CD14-positive monocyte (primary cell): Measurements from ENCODE around the gene GPC5. TPM values are rescaled to one million over a fixed set of nuclear protein-coding genes. Genes with fewer than 3 reads are reported as not detected.

Experiments used
- DNase-seq, 3 donors: peaks; one replicate each; pipeline ENCODE4 v3.0.0-alpha.2; 2011 to 2022
- H2AFZ ChIP-seq: 2 replicates; pipeline ENCODE4 v1.6.0; 2012; ENCODE audit warnings: mild to moderate bottlenecking, low read depth, low read length, inconsistent platforms; ENCODE audit not compliant: insufficient read depth, poor library complexity, severe bottlenecking
- H3K27ac ChIP-seq, 2 donors: 1 replicate in 1 of 2; 2 replicates in 1 of 2; pipeline ENCODE4 v1.5.1; 2012 to 2013; ENCODE audit warnings: low read length in 2 of 2, control low read depth in 1 of 2, inconsistent platforms in 1 of 2, low read depth in 1 of 2, mild to moderate bottlenecking in 1 of 2
- H3K27me3 ChIP-seq, 2 donors: one replicate each; pipeline versions ENCODE4 v1.6.0 to v1.6.1; 2011 to 2013; ENCODE audit warnings: low read length in 2 of 2; ENCODE audit not compliant: control insufficient read depth in 2 of 2, insufficient read depth in 2 of 2
- H3K36me3 ChIP-seq, 2 donors: replicated peaks in 1 of 2; 1 replicate in 1 of 2; 2 replicates in 1 of 2; pipeline versions ENCODE4 v1.5.1 to v1.6.1; 2012 to 2013; ENCODE audit warnings: low read length in 2 of 2, control low read depth in 1 of 2, inconsistent platforms in 1 of 2, mild to moderate bottlenecking in 1 of 2; ENCODE audit not compliant: insufficient read depth in 2 of 2, control insufficient read depth in 1 of 2
- H3K4me1 ChIP-seq, 2 donors: 1 replicate in 1 of 2; 2 replicates in 1 of 2; pipeline versions ENCODE4 v1.5.1 to v1.6.1; 2012 to 2013; ENCODE audit warnings: low read length in 2 of 2, control low read depth in 1 of 2, inconsistent platforms in 1 of 2, mild to moderate bottlenecking in 1 of 2, moderate library complexity in 1 of 2; ENCODE audit not compliant: insufficient read depth in 2 of 2, control insufficient read depth in 1 of 2
- H3K4me2 ChIP-seq: replicated peaks from 2 replicates; pipeline ENCODE3; 2012; ENCODE audit warnings: low read length, moderate library complexity, mild to moderate bottlenecking; ENCODE audit not compliant: poor library complexity, severe bottlenecking; ENCODE audit errors: extremely low read depth
- H3K4me3 ChIP-seq, 3 experiments: fragments of 200-600 bp in 1 of 3; sonication (generic) in 1 of 3; replicated peaks in 1 of 3; 1 replicate in 2 of 3; 2 replicates in 1 of 3; pipeline ENCODE4 v1.5.1; 2011 to 2013; ENCODE audit warnings: low read length in 3 of 3, mild to moderate bottlenecking in 3 of 3, control low read depth in 2 of 3, low read depth in 2 of 3, inconsistent platforms in 1 of 3, moderate library complexity in 1 of 3
- H3K79me2 ChIP-seq: 2 replicates; pipeline ENCODE4 v1.6.0; 2012; ENCODE audit warnings: mild to moderate bottlenecking, control low read depth, inconsistent platforms, low read length, moderate library complexity; ENCODE audit not compliant: insufficient read depth
- H3K9ac ChIP-seq: 2 replicates; pipeline ENCODE4 v1.6.0; 2017; ENCODE audit warnings: low read length, mild to moderate bottlenecking; ENCODE audit not compliant: insufficient read depth, poor library complexity, severe bottlenecking
- H3K9me3 ChIP-seq, 2 donors: replicated peaks in 1 of 2; 1 replicate in 1 of 2; 2 replicates in 1 of 2; pipeline versions ENCODE4 v1.5.1 to v1.6.1; 2012 to 2013; ENCODE audit warnings: low read length in 2 of 2, control low read depth in 1 of 2; ENCODE audit not compliant: control insufficient read depth in 1 of 2, insufficient read depth in 1 of 2
- H4K20me1 ChIP-seq: 2 replicates; pipeline ENCODE4 v1.6.0; 2012; ENCODE audit warnings: mild to moderate bottlenecking, low read length, control low read depth, moderate library complexity; ENCODE audit not compliant: insufficient read depth
- H3K27ac Mint-ChIP-seq, 7 donors: one replicate each; pipeline ENCODE4 v1.8.0; 2020; ENCODE audit warnings: mild to moderate bottlenecking in 7 of 7, mixed read lengths in 7 of 7, moderate library complexity in 6 of 7, inconsistent platforms in 2 of 7
- H3K27me3 Mint-ChIP-seq, 3 donors: one replicate each; pipeline ENCODE4 v1.8.0; 2021 to 2022; ENCODE audit warnings: low read depth in 3 of 3, mild to moderate bottlenecking in 3 of 3, mixed read lengths in 3 of 3, moderate library complexity in 3 of 3, inconsistent platforms in 1 of 3
- H3K36me3 Mint-ChIP-seq, 2 donors: one replicate each; pipeline ENCODE4 v1.8.0; 2020; ENCODE audit warnings: mixed read lengths in 2 of 2, inconsistent platforms in 1 of 2, mild to moderate bottlenecking in 1 of 2
- H3K4me1 Mint-ChIP-seq: one replicate; pipeline ENCODE4 v1.8.0; 2020; ENCODE audit warnings: mild to moderate bottlenecking, mixed read lengths
- H3K4me3 Mint-ChIP-seq, 2 donors: one replicate each; pipeline ENCODE4 v1.8.0; 2020; ENCODE audit warnings: mild to moderate bottlenecking in 2 of 2, mixed read lengths in 2 of 2, moderate library complexity in 1 of 2
- H3K9me3 Mint-ChIP-seq, 7 donors: one replicate each; pipeline ENCODE4 v1.8.0; 2020 to 2022; ENCODE audit warnings: mixed read lengths in 7 of 7, mild to moderate bottlenecking in 6 of 7, moderate library complexity in 6 of 7, inconsistent platforms in 2 of 7
- WGBS: methylation state at CpG from one replicate; pipeline ENCODE4 v1.1.5; 2013; ENCODE audit warnings: missing lambda C conversion rate; ENCODE audit not compliant: insufficient coverage; 5-methylcytosine and 5-hydroxymethylcytosine counted together
- intact Hi-C, 2 donors: fragments of 100-400 bp; cut with micrococcal nuclease; formaldehyde crosslinking; loops; one replicate each; pipeline versions ENCODE4 v1.15.0 to v1.15.1; 2023
- polyA plus RNA-seq, 3 donors: library from polyadenylated mRNA; depleted of rRNA in 1 of 3; unstranded in 2 of 3; stranded (reverse) in 1 of 3; fragments of 300-500 nt in 2 of 3; fragments of >200 nt in 1 of 3; fragmentation: Illumina TruSeq in 2 of 3; gene quantifications; 1 replicate in 2 of 3; 2 replicates in 1 of 3; pipeline ENCODE4 v1.2.3, GENCODE V29; 2012 to 2021
- TF ChIP-seq, protein P1 (sequence below): fragments of 200-600 bp; IDR thresholded peaks from one replicate; pipeline ENCODE4 v1.8.0; 2022; ENCODE audit warnings: antibody characterized with exemption, mild to moderate bottlenecking

Gene GPC5
- polyA plus RNA-seq, 3 donors: not detected

DNA sequence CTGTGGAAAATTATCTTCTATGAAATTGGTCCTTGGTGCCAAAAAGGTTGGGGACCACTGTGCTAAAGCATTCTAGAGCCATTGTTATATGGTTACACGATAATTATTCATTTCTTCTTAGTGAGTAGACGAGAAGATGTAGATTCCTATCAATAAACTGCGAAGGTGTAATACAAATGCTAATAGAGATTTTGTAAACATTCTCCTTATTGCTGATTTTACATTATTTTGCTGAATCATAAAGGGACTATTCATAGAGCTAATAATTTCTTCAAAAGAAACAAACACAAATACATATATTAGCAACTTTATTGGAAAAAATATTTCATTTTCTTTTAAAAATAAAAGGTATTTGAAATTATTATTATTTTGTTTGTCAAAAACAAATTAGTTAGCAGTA lies 1005.2 kb downstream of the GPC5 start:
- TF ChIP-seq, protein P1, sequence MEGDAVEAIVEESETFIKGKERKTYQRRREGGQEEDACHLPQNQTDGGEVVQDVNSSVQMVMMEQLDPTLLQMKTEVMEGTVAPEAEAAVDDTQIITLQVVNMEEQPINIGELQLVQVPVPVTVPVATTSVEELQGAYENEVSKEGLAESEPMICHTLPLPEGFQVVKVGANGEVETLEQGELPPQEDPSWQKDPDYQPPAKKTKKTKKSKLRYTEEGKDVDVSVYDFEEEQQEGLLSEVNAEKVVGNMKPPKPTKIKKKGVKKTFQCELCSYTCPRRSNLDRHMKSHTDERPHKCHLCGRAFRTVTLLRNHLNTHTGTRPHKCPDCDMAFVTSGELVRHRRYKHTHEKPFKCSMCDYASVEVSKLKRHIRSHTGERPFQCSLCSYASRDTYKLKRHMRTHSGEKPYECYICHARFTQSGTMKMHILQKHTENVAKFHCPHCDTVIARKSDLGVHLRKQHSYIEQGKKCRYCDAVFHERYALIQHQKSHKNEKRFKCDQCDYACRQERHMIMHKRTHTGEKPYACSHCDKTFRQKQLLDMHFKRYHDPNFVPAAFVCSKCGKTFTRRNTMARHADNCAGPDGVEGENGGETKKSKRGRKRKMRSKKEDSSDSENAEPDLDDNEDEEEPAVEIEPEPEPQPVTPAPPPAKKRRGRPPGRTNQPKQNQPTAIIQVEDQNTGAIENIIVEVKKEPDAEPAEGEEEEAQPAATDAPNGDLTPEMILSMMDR: no peak
- Histone ChIP-seq H3K27me3 (no peaks in the 10 kb centered on the region), H2AFZ (no peak overlapping the region), H3K79me2 (no peaks in the 10 kb centered on the region), H3K9ac (no peak overlapping the region), H3K4me2 (no peak overlapping the region), H3K4me1 (no peaks in the 10 kb centered on the region), H4K20me1 (no peaks in the 10 kb centered on the region), H3K36me3 (no peaks in the 10 kb centered on the region), H3K9me3 (peaks cover 3 to 8% of the 10 kb centered on the region in 2 donors), H3K4me3 (no peak overlapping the region), H3K27ac (no peak overlapping the region)
- H3K4me1 Mint-ChIP-seq: no peaks in the 10 kb centered on the region
- peaks cover 2 to 9% (median 3%) of the 10 kb centered on the region in 7 donors for H3K9me3 Mint-ChIP-seq
- H3K27me3 Mint-ChIP-seq: no peaks in the 10 kb centered on the region
- H3K4me3 Mint-ChIP-seq: no peak overlapping the region
- intact Hi-C loops: no loop called here
- H3K36me3 Mint-ChIP-seq: no peaks in the 10 kb centered on the region
- no CpG with 5 or more reads among the region's 3 CpGs for WGBS
- H3K27ac Mint-ChIP-seq: no peak overlapping the region
- no peak for DNase-seq

DNA sequence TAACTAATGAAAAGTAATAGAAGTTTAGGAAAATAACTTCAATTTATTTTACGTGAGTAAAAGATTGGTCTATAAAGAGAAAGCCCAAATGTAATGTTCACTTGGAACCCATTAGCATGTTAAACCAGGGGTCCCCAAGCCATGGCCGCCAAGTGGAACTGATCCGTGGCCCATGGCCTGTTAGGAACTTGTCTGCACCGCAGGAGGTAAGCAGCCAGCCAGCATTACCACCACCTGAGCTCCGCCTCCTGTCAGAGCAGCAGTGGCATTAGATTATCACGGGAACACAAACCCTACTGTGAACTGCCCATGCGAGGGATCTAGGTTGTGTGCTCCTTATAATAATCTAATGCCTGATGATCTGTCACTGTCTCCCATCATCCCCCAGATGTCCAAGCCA lies 1009.4 kb downstream of the GPC5 start:
- WGBS: 94% methylated on average over 6 of the region's 7 CpGs
- H3K36me3 Mint-ChIP-seq: no peaks in the 10 kb centered on the region
- no peaks in the 10 kb centered on the region for H3K79me2 ChIP-seq
- no peak for DNase-seq
- intact Hi-C loops: no loop called here
- no peaks in the 10 kb centered on the region for H4K20me1 ChIP-seq
- H2AFZ ChIP-seq: no peak overlapping the region
- H3K27ac ChIP-seq: no peak overlapping the region
- H3K27ac Mint-ChIP-seq: no peak overlapping the region
- H3K4me1 Mint-ChIP-seq: no peaks in the 10 kb centered on the region
- no peaks in the 10 kb centered on the region for H3K4me1 ChIP-seq
- H3K4me3 Mint-ChIP-seq: no peak overlapping the region
- H3K4me3 ChIP-seq: no peak overlapping the region
- TF ChIP-seq, protein P1: no peak
- H3K36me3 ChIP-seq: no peaks in the 10 kb centered on the region
- no peak overlapping the region for H3K9ac ChIP-seq
- H3K9me3 Mint-ChIP-seq: peaks cover 0 to 4% (median 3%) of the 10 kb centered on the region in 7 donors
- H3K9me3 ChIP-seq: peaks cover 4 to 8% of the 10 kb centered on the region in 2 donors
- H3K27me3 ChIP-seq: no peaks in the 10 kb centered on the region
- H3K4me2 ChIP-seq: no peak overlapping the region
- H3K27me3 Mint-ChIP-seq: no peaks in the 10 kb centered on the region
